Mucosa of descending colon (tissue), 3 donors: ENCODE results near the gene TBXAS1. TPM values are rescaled to one million over a fixed set of nuclear protein-coding genes. Genes with fewer than 3 reads are reported as not detected.

Experiments used
- ATAC-seq: fragments of 200-7000 bp; cut with Tn5 transposase; one replicate; pipeline ENCODE4 v1.9.1; 2020; ENCODE audit warnings: mild to moderate bottlenecking, moderate library complexity
- DNase-seq, 3 donors: peaks; one replicate each; pipeline ENCODE4 v3.0.0-alpha.2; 2020
- H3K36me3 ChIP-seq: fragments of 200-600 bp; one replicate; pipeline ENCODE4 v1.8.0; 2021; ENCODE audit warnings: low read depth, mild to moderate bottlenecking
- H3K4me1 ChIP-seq: fragments of 200-600 bp; one replicate; pipeline ENCODE4 v1.8.0; 2021; ENCODE audit warnings: low read depth, mild to moderate bottlenecking
- H3K4me3 ChIP-seq: fragments of 200-600 bp; one replicate; pipeline ENCODE4 v1.8.0; 2021; ENCODE audit warnings: mild to moderate bottlenecking
- H3K9me3 ChIP-seq: fragments of 200-600 bp; one replicate; pipeline ENCODE4 v1.8.0; 2021; ENCODE audit warnings: mild to moderate bottlenecking
- CTCF ChIP-seq: fragments of 200-600 bp; IDR thresholded peaks from one replicate; pipeline ENCODE4 v1.8.0; 2022; ENCODE audit warnings: antibody characterized with exemption, mild to moderate bottlenecking
- intact Hi-C, 2 donors: fragments of 100-400 bp; cut with DNase I in 1 of 2; cut with micrococcal nuclease in 1 of 2; formaldehyde crosslinking; loops; one replicate each; pipeline versions ENCODE4 v1.11.0 to v1.11.1; 2022; cut with DNase I, micrococcal nuclease
- total RNA-seq, 3 donors: library from RNA; stranded (reverse); fragmentation: NEBNext Ultra II Directional in 2 of 3; extraction: Animal tissue kit (Norgen Biotek cat#: 25700) in 2 of 3; gene quantifications; one replicate each; pipeline versions ENCODE4 v1.2.1 to v1.2.4, GENCODE V29; 2021 to 2023
- donor health status: DM: no; HTN: no; CAD: no; lungs with moderate emphysema.
- donor health status: DM: no; HTN: no; CAD: no.
- donor health status: DM: no; HTN: yes; CAD: no.

The TBXAS1 gene
- total RNA-seq, 3 donors from 2014 or later = 9.4 to 15.6 (median 9.7) TPM

GRCh38 chr7:140056431-140057142 is 227.5 kb downstream of the TBXAS1 start:
- H3K9me3 ChIP-seq = no peaks in the 10 kb centered on the region
- H3K4me1 ChIP-seq = peaks cover 21% of the 10 kb centered on the region
- ATAC-seq (no peak), DNase-seq (no peak)
- H3K4me3 ChIP-seq = no peak overlapping the region
- no peaks in the 10 kb centered on the region for H3K36me3 ChIP-seq
- intact Hi-C loops = no loop called here
- TF ChIP-seq CTCF = no peak

GRCh38 chr7:140057143-140057535 is 228.1 kb downstream of the TBXAS1 start:
- intact Hi-C loops = no loop called here
- peaks cover 23% of the 10 kb centered on the region for H3K4me1 ChIP-seq
- DNase-seq (no peak), ATAC-seq (no peak)
- H3K9me3 ChIP-seq = no peaks in the 10 kb centered on the region
- H3K4me3 ChIP-seq = no peak overlapping the region
- H3K36me3 ChIP-seq = no peaks in the 10 kb centered on the region
- TF ChIP-seq CTCF = no peak

GRCh38 chr7:140058517-140058916 is 229.5 kb downstream of the TBXAS1 start:
- Histone ChIP-seq H3K9me3 (no peaks in the 10 kb centered on the region), H3K4me1 (peaks cover 23% of the 10 kb centered on the region), H3K36me3 (no peaks in the 10 kb centered on the region), H3K4me3 (no peak overlapping the region)
- ATAC-seq = no peak
- no peak for DNase-seq
- intact Hi-C loops = no loop called here
- no peak for TF ChIP-seq CTCF

- intact Hi-C loops = no loop called here
- no peak for TF ChIP-seq CTCF
- H3K4me3 ChIP-seq = no peak overlapping the region
- DNase-seq (peak; percentile 76 to 95 (median 79)), ATAC-seq (peak; percentile 72)
- no peaks in the 10 kb centered on the region for H3K36me3 ChIP-seq
- H3K4me1 ChIP-seq = peaks cover 23% of the 10 kb centered on the region
- no peaks in the 10 kb centered on the region for H3K9me3 ChIP-seq
These were observed 230.5 kb downstream of the TBXAS1 start for GRCh38 chr7:140059273-140060242.

GRCh38 chr7:140060243-140060630 is 231.2 kb downstream of the TBXAS1 start:
- no peak for DNase-seq
- TF ChIP-seq CTCF = no peak
- peak; percentile 6 for ATAC-seq
- no peaks in the 10 kb centered on the region for H3K36me3 ChIP-seq
- H3K4me1 ChIP-seq = peaks cover 23% of the 10 kb centered on the region
- H3K9me3 ChIP-seq = no peaks in the 10 kb centered on the region
- no peak overlapping the region for H3K4me3 ChIP-seq
- intact Hi-C loops = no loop called here
